ENCODE data around the gene RARG. TPM values are rescaled to one million over a fixed set of nuclear protein-coding genes. Genes with fewer than 3 reads are reported as not detected.
A peak's percentile ranks its signal among the peaks of the same experiment; 100 is the strongest.

The RARG gene
- total RNA-seq, 1 experiment from 2014 or later: 62.0 TPM

DNA sequence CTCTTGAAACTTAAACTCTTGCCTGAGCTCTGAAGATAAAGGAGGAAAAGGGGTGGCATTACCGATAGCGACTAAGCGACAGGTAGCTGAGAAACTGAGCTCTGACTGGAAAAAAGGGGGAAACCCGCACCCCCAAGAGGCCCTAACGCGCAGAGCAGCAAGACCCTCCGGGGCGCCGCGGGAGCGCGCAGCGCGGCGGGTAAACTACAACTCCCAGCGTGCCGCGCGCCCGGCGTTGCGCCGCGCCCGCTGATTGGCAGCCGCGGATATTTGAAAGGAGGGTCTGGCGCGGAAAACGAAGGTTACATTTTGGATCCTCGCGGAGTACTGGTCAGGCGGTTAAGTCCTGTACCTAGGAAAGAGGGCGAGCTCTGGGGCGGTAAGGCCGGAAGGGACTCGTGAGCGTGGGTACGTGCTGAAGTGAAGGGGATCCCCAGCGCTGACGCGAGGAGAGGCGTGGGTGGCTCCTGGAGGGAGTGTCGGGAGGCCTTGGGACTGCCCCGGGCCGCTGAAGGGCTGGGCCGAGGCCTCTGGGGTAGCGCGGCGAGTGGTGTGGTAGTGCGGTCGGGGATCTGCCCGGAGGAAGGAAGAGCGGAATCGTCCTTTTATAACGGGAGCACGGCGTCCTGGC lies 36.1 kb upstream of the RARG start, which contains the start of gene ESPL1:
Gene ESPL1, plus strand, starts transcription at position 301 of the 631 bp plus-strand sequence. CDS start 468 bp downstream, outside the sequence.
- DNase-seq: peak; percentile 71
- Histone ChIP-seq H3K4me3 (ENCODE audit: low read length) (peak within 1 kb of the TSS; percentile 82), H3K36me3 (ENCODE audit: low read depth, low read length) (peaks cover 7% of the 10 kb centered on the region; the same call in 1 of the 2 replicates), H3K9me2 (replicated peaks; ENCODE audit: low read length) (no peaks in the 10 kb centered on the region), H4K20me1 (ENCODE audit: low read length) (peaks cover 7% of the 10 kb centered on the region; the same call in 1 of the 2 replicates), H3K4me1 (ENCODE audit: insufficient read depth, low read length) (peaks cover 28% of the 10 kb centered on the region), H3K27ac (ENCODE audit: low read length) (peak within 1 kb of the TSS; percentile 44), H3K4me2 (ENCODE audit: low read length) (peak within 1 kb of the TSS; percentile 93), H3K9me3 (ENCODE audit: low read length) (no peaks in the 10 kb centered on the region), H2AFZ (ENCODE audit: low read length) (peak within 1 kb of the TSS; percentile 93), H3K9ac (ENCODE audit: low read length) (peak within 1 kb of the TSS; percentile 77), H3F3A (ENCODE audit: low read length, unreplicated experiment) (no peaks in the 10 kb centered on the region), H3K79me2 (ENCODE audit: low read length) (peaks cover 32% of the 10 kb centered on the region), H3K27me3 (ENCODE audit: low read length) (no peaks in the 10 kb centered on the region)
- peak; percentile 88 for ATAC-seq
- intact Hi-C loops (cut with micrococcal nuclease): loop anchor here (1.0 to 2.0 kb wide), 2 partner anchors 15 to 55 kb away; a partner anchor contains a TSS
- ChIA-PET CTCF (interaction anchor here (0.5 to 1.3 kb wide), 3 partner anchors 53 to 112 kb away, joined by 3 to 6 read pairs (median 4); partner anchors contain the start of gene AAAS), POLR2A (ENCODE audit: unreplicated experiment) (interaction anchor here (1.3 kb wide), 1 partner anchor 48 kb away, joined by 5 read pairs; no protein-coding TSS in a partner anchor)
- BruUV-seq (replicated peaks): no TSS peak
- TF ChIP-seq EZH2 (IDR thresholded peaks at IDR 0.05; ENCODE audit: low read length, unreplicated experiment): no peak
- TF ChIP-seq, protein P1, sequence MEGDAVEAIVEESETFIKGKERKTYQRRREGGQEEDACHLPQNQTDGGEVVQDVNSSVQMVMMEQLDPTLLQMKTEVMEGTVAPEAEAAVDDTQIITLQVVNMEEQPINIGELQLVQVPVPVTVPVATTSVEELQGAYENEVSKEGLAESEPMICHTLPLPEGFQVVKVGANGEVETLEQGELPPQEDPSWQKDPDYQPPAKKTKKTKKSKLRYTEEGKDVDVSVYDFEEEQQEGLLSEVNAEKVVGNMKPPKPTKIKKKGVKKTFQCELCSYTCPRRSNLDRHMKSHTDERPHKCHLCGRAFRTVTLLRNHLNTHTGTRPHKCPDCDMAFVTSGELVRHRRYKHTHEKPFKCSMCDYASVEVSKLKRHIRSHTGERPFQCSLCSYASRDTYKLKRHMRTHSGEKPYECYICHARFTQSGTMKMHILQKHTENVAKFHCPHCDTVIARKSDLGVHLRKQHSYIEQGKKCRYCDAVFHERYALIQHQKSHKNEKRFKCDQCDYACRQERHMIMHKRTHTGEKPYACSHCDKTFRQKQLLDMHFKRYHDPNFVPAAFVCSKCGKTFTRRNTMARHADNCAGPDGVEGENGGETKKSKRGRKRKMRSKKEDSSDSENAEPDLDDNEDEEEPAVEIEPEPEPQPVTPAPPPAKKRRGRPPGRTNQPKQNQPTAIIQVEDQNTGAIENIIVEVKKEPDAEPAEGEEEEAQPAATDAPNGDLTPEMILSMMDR (conservative IDR thresholded peaks at IDR 0.05; ENCODE audit: low read depth, low read length): 0 out of 2 replicates have a peak, but pooled peaks have one; percentile 19

GRCh38 chr12:53267306-53267998 lies 35.4 kb upstream of the RARG start:
- CTCF ChIA-PET: interaction anchor here (0.8 kb wide), 1 partner anchor 54 kb away, joined by 3 read pairs; the partner anchor contains the start of gene AAAS

More at GRCh38 chr12:53267306-53267998, 35.4 kb upstream of the RARG start:
- Histone ChIP-seq H3K4me3 (ENCODE audit: low read length) (peak overlapping the region; percentile 82), H3K36me3 (ENCODE audit: low read depth, low read length) (peaks cover 7% of the 10 kb centered on the region; the same call in 1 of the 2 replicates), H2AFZ (ENCODE audit: low read length) (peak overlapping the region; percentile 93), H3K4me1 (ENCODE audit: insufficient read depth, low read length) (peaks cover 28% of the 10 kb centered on the region), H3K27ac (ENCODE audit: low read length) (no peak overlapping the region), H3K27me3 (ENCODE audit: low read length) (no peaks in the 10 kb centered on the region), H3K79me2 (ENCODE audit: low read length) (peaks cover 32% of the 10 kb centered on the region), H3K9me2 (replicated peaks; ENCODE audit: low read length) (no peaks in the 10 kb centered on the region), H3K4me2 (ENCODE audit: low read length) (peak overlapping the region; percentile 93), H3K9me3 (ENCODE audit: low read length) (no peaks in the 10 kb centered on the region), H4K20me1 (ENCODE audit: low read length) (peaks cover 7% of the 10 kb centered on the region; the same call in 1 of the 2 replicates), H3F3A (ENCODE audit: low read length, unreplicated experiment) (no peaks in the 10 kb centered on the region), H3K9ac (ENCODE audit: low read length) (peak overlapping the region; percentile 77)
- peak; percentile 14 for ATAC-seq
- DNase-seq: no peak
- no TSS peak for BruUV-seq (replicated peaks)
- POLR2A ChIA-PET (ENCODE audit: unreplicated experiment): interaction anchor here (1.3 kb wide), 1 partner anchor 47 kb away, joined by 5 read pairs; no protein-coding TSS in a partner anchor
- TF ChIP-seq EZH2 (IDR thresholded peaks at IDR 0.05; ENCODE audit: low read length, unreplicated experiment): no peak
- TF ChIP-seq, protein P1 (conservative IDR thresholded peaks at IDR 0.05; ENCODE audit: low read depth, low read length): no peak
- no peak for TF ChIP-seq EZH2phosphoT487 (IDR thresholded peaks at IDR 0.05; ENCODE audit: borderline replicate concordance, low read length)
- intact Hi-C loops (cut with micrococcal nuclease): no loop called here

All from PC-3 (cell line).